Natural killer cell (primary cell): ENCODE measurements around the gene TMC1. TPM values are rescaled to one million over a fixed set of nuclear protein-coding genes. Genes with fewer than 3 reads are reported as not detected.

Source experiments
- ATAC-seq, 3 donors: fragments of 150-1000 bp in 2 of 3; fragments of 200-7000 bp in 1 of 3; cut with Tn5 transposase; 1 replicate in 1 of 3; 2 replicates in 2 of 3; pipeline ENCODE4 v1.10.0; 2021; ENCODE audit warnings: mild to moderate bottlenecking in 2 of 3, moderate library complexity in 2 of 3
- DNase-seq, 2 donors: peaks; one replicate each; pipeline versions ENCODE4 v3.0.0 to v3.0.0-alpha.2; 2013 to 2021; ENCODE audit warnings: mixed read lengths in 1 of 2
- H3K27ac ChIP-seq: one replicate; pipeline ENCODE4 v1.5.1; 2013; ENCODE audit warnings: mild to moderate bottlenecking, low read length
- H3K27me3 ChIP-seq: one replicate; pipeline ENCODE4 v1.6.1; 2013; ENCODE audit warnings: low read length; ENCODE audit not compliant: control insufficient read depth, insufficient read depth
- H3K36me3 ChIP-seq: one replicate; pipeline ENCODE4 v1.6.1; 2013; ENCODE audit warnings: low read length; ENCODE audit not compliant: control insufficient read depth, insufficient read depth
- H3K4me1 ChIP-seq: one replicate; pipeline ENCODE4 v1.6.1; 2013; ENCODE audit warnings: low read length; ENCODE audit not compliant: control insufficient read depth, insufficient read depth
- H3K4me3 ChIP-seq: one replicate; pipeline ENCODE4 v1.5.1; 2013; ENCODE audit warnings: low read length
- H3K9me3 ChIP-seq: one replicate; pipeline ENCODE4 v1.6.1; 2013; ENCODE audit warnings: low read length; ENCODE audit not compliant: control insufficient read depth, insufficient read depth
- H3K27ac Mint-ChIP-seq, 2 donors: one replicate each; pipeline ENCODE4 v1.8.0; 2022; ENCODE audit warnings: mild to moderate bottlenecking in 2 of 2, mixed read lengths in 2 of 2, moderate library complexity in 1 of 2
- H3K27me3 Mint-ChIP-seq, 2 donors: one replicate each; pipeline ENCODE4 v1.8.0; 2022; ENCODE audit warnings: low read depth in 2 of 2, mixed read lengths in 2 of 2
- H3K36me3 Mint-ChIP-seq: one replicate; pipeline ENCODE4 v1.8.0; 2022; ENCODE audit warnings: mixed read lengths
- H3K4me1 Mint-ChIP-seq, 2 donors: one replicate each; pipeline ENCODE4 v1.8.0; 2022; ENCODE audit warnings: mixed read lengths in 2 of 2
- H3K4me3 Mint-ChIP-seq: one replicate; pipeline ENCODE4 v1.8.0; 2022; ENCODE audit warnings: mild to moderate bottlenecking, moderate library complexity, mixed read lengths
- H3K9me3 Mint-ChIP-seq, 2 donors: one replicate each; pipeline ENCODE4 v1.8.0; 2022; ENCODE audit warnings: mixed read lengths in 2 of 2
- CTCF ChIP-seq: fragments of 200-600 bp; IDR thresholded peaks from one replicate; pipeline ENCODE4 v1.8.0; 2022; ENCODE audit warnings: antibody characterized with exemption
- WGBS: methylation state at CpG from one replicate; pipeline ENCODE4 v1.1.7; 2013; ENCODE audit warnings: missing lambda C conversion rate; ENCODE audit not compliant: insufficient coverage; 5-methylcytosine and 5-hydroxymethylcytosine counted together
- intact Hi-C: fragments of 100-400 bp; cut with micrococcal nuclease; formaldehyde crosslinking; loops from one replicate; pipeline ENCODE4 v1.14.2; 2022
- total RNA-seq, 4 donors: library from RNA; stranded (reverse); fragments of 120-200 nt in 1 of 4; gene quantifications; one replicate each; pipeline versions ENCODE4 v1.2.3 to v1.2.4, GENCODE V29; 2013 to 2022

The TMC1 gene
- total RNA-seq, 3 donors from 2014 or later (not counting 1 experiment from before 2014, with no cell fraction given) = not detected

GRCh38 chr9:72600671-72601070, 79.3 kb downstream of the TMC1 start:
- intact Hi-C loops = no loop called here
- 98% methylated on average over 3 of the region's 3 CpGs for WGBS
- H3K9me3 Mint-ChIP-seq = no peaks in the 10 kb centered on the region
- Histone ChIP-seq H3K36me3 (no peaks in the 10 kb centered on the region), H3K9me3 (no peaks in the 10 kb centered on the region), H3K4me3 (no peak overlapping the region), H3K27ac (no peak overlapping the region), H3K27me3 (no peaks in the 10 kb centered on the region), H3K4me1 (no peaks in the 10 kb centered on the region)
- H3K36me3 Mint-ChIP-seq = no peaks in the 10 kb centered on the region
- no peak for TF ChIP-seq CTCF
- no peaks in the 10 kb centered on the region for H3K27me3 Mint-ChIP-seq
- H3K4me1 Mint-ChIP-seq = peaks cover 0 to 5% of the 10 kb centered on the region in 2 donors
- H3K27ac Mint-ChIP-seq = no peak overlapping the region
- no peak for DNase-seq
- ATAC-seq = no peak
- no peak overlapping the region for H3K4me3 Mint-ChIP-seq

- no peak for TF ChIP-seq CTCF
- Histone ChIP-seq H3K27me3 (no peaks in the 10 kb centered on the region), H3K4me1 (no peaks in the 10 kb centered on the region), H3K4me3 (no peak overlapping the region), H3K9me3 (no peaks in the 10 kb centered on the region), H3K27ac (no peak overlapping the region), H3K36me3 (no peaks in the 10 kb centered on the region)
- Mint-ChIP-seq H3K36me3 (no peaks in the 10 kb centered on the region), H3K4me1 (peaks cover 0 to 3% of the 10 kb centered on the region in 2 donors), H3K4me3 (no peak overlapping the region), H3K27ac (no peak overlapping the region), H3K27me3 (no peaks in the 10 kb centered on the region), H3K9me3 (no peaks in the 10 kb centered on the region)
- intact Hi-C loops = no loop called here
- DNase-seq = no peak
- no peak for ATAC-seq
- 80% methylated on average over 1 of the region's 2 CpGs for WGBS
These were observed 80.2 kb downstream of the TMC1 start for GRCh38 chr9:72601615-72602014.

- intact Hi-C loops = no loop called here
- Mint-ChIP-seq H3K4me1 (no peaks in the 10 kb centered on the region), H3K4me3 (no peak overlapping the region), H3K27me3 (peaks cover 0 to 6% of the 10 kb centered on the region in 2 donors), H3K36me3 (no peaks in the 10 kb centered on the region), H3K9me3 (no peaks in the 10 kb centered on the region), H3K27ac (no peak overlapping the region)
- H3K36me3 ChIP-seq = no peaks in the 10 kb centered on the region
- no peak overlapping the region for H3K27ac ChIP-seq
- no peak for DNase-seq
- no peaks in the 10 kb centered on the region for H3K27me3 ChIP-seq
- 67% methylated on average over 1 of the region's 1 CpG for WGBS
- H3K9me3 ChIP-seq = no peaks in the 10 kb centered on the region
- no peak overlapping the region for H3K4me3 ChIP-seq
- ATAC-seq = no peak
- H3K4me1 ChIP-seq = no peaks in the 10 kb centered on the region
- no peak for TF ChIP-seq CTCF
These were observed 91.0 kb downstream of the TMC1 start for GRCh38 chr9:72612449-72612848.

- TF ChIP-seq CTCF = no peak
- no peak overlapping the region for H3K4me3 Mint-ChIP-seq
These were observed 92.7 kb downstream of the TMC1 start for GRCh38 chr9:72614067-72614466.

More at GRCh38 chr9:72614067-72614466, 92.7 kb downstream of the TMC1 start:
- Histone ChIP-seq H3K27me3 (no peaks in the 10 kb centered on the region), H3K27ac (no peak overlapping the region), H3K9me3 (no peaks in the 10 kb centered on the region), H3K4me3 (no peak overlapping the region), H3K36me3 (no peaks in the 10 kb centered on the region), H3K4me1 (no peaks in the 10 kb centered on the region)
- 57% methylated on average over 1 of the region's 1 CpG for WGBS
- DNase-seq = no peak
- no peaks in the 10 kb centered on the region for H3K4me1 Mint-ChIP-seq
- H3K36me3 Mint-ChIP-seq = no peaks in the 10 kb centered on the region
- no peak for ATAC-seq
- peaks cover 0 to 8% of the 10 kb centered on the region in 2 donors for H3K27me3 Mint-ChIP-seq
- H3K27ac Mint-ChIP-seq = no peak overlapping the region
- H3K9me3 Mint-ChIP-seq = no peaks in the 10 kb centered on the region
- intact Hi-C loops = no loop called here
